Osteoblast (primary cell): ENCODE results near the gene TDRKH. TPM values are rescaled to one million over a fixed set of nuclear protein-coding genes. Genes with fewer than 3 reads are reported as not detected.

Source experiments
- DNase-seq: peaks from one replicate; pipeline ENCODE4 v3.0.0; 2011; ENCODE audit warnings: low spot score, mixed read lengths; ENCODE audit not compliant: insufficient read length; ENCODE audit errors: missing footprints
- H2AFZ ChIP-seq: 2 replicates; pipeline ENCODE4 v1.6.0; 2011; ENCODE audit warnings: mild to moderate bottlenecking, low read length
- H3K27ac ChIP-seq: 2 replicates; pipeline ENCODE4 v1.5.1; 2011; ENCODE audit warnings: mild to moderate bottlenecking, low read depth, low read length, moderate library complexity
- H3K27me3 ChIP-seq: 2 replicates; pipeline ENCODE4 v1.6.0; 2012; ENCODE audit warnings: mild to moderate bottlenecking, control low read depth, inconsistent platforms, low read length, moderate library complexity; ENCODE audit not compliant: insufficient read depth
- H3K36me3 ChIP-seq: 2 replicates; pipeline ENCODE4 v1.5.1; 2011; ENCODE audit warnings: mild to moderate bottlenecking, low read length, control low read depth, moderate library complexity; ENCODE audit not compliant: insufficient read depth
- H3K4me1 ChIP-seq: 2 replicates; pipeline ENCODE4 v1.5.1; 2011; ENCODE audit warnings: mild to moderate bottlenecking, low read length, control low read depth, moderate library complexity; ENCODE audit not compliant: insufficient read depth
- H3K4me2 ChIP-seq: 2 replicates; pipeline ENCODE4 v1.6.0; 2011; ENCODE audit warnings: mild to moderate bottlenecking, low read length; ENCODE audit not compliant: insufficient read depth
- H3K4me3 ChIP-seq: fragments of 200-600 bp; sonication (generic); 3 replicates; pipeline ENCODE4 v1.5.1; 2012; ENCODE audit warnings: mild to moderate bottlenecking, low read length, inconsistent platforms; ENCODE audit not compliant: insufficient read depth
- H3K79me2 ChIP-seq: 2 replicates; pipeline ENCODE4 v1.6.0; 2012; ENCODE audit warnings: mild to moderate bottlenecking, low read length, control low read depth, inconsistent platforms; ENCODE audit not compliant: insufficient read depth
- H3K9me3 ChIP-seq: 2 replicates; pipeline ENCODE4 v1.5.1; 2011; ENCODE audit warnings: low read depth, low read length, control low read depth
- H4K20me1 ChIP-seq: 2 replicates; pipeline ENCODE4 v1.6.0; 2012; ENCODE audit warnings: mild to moderate bottlenecking, low read length, control low read depth; ENCODE audit not compliant: insufficient read depth
- CTCF ChIP-seq: IDR thresholded peaks from 2 replicates; pipeline ENCODE4 v1.5.1; 2011; ENCODE audit warnings: mild to moderate bottlenecking, low read depth, low read length, moderate library complexity; ENCODE audit errors: extremely low read depth
- small RNA-seq: library from RNA; depleted of rRNA; stranded (forward); fragments of <200 nt; gene quantifications from one replicate; pipeline ENCODE3, GENCODE V24; 2012
- total RNA-seq: library from RNA; depleted of rRNA; stranded (reverse); fragments of >200 nt; gene quantifications from 2 replicates; pipeline ENCODE4 v1.2.3, GENCODE V29; 2012

Gene TDRKH
- total RNA-seq, 1 donor = 1.1 TPM

- TF ChIP-seq CTCF = no peak
These were observed 60.9 kb downstream of the TDRKH start for GRCh38 chr1:151729157-151729965.

GRCh38 chr1:151728151-151729054 is 61.9 kb downstream of the TDRKH start:
- TF ChIP-seq CTCF = no peak
- Histone ChIP-seq H3K79me2 (no peaks in the 10 kb centered on the region), H3K9me3 (no peaks in the 10 kb centered on the region), H2AFZ (peak overlapping the region; percentile 62), H3K27ac (no peak overlapping the region), H3K36me3 (no peaks in the 10 kb centered on the region), H3K27me3 (peaks cover 44% of the 10 kb centered on the region), H3K4me2 (peak overlapping the region; percentile 76), H3K4me3 (peak overlapping the region; percentile 62), H3K4me1 (peaks cover 7% of the 10 kb centered on the region), H4K20me1 (no peaks in the 10 kb centered on the region)
- peak; percentile 85 for DNase-seq

More at GRCh38 chr1:151729157-151729965, 60.9 kb downstream of the TDRKH start:
- H3K27ac ChIP-seq = no peak overlapping the region
- peaks cover 7% of the 10 kb centered on the region for H3K4me1 ChIP-seq
- DNase-seq = no peak
- H4K20me1 ChIP-seq = no peaks in the 10 kb centered on the region
- H3K4me2 ChIP-seq = no peak overlapping the region
- H2AFZ ChIP-seq = no peak overlapping the region
- no peaks in the 10 kb centered on the region for H3K9me3 ChIP-seq
- H3K36me3 ChIP-seq = no peaks in the 10 kb centered on the region
- H3K79me2 ChIP-seq = no peaks in the 10 kb centered on the region
- H3K27me3 ChIP-seq = peaks cover 34% of the 10 kb centered on the region
- no peak overlapping the region for H3K4me3 ChIP-seq

GRCh38 chr1:151723726-151724370 is 66.5 kb downstream of the TDRKH start:
- no peak for DNase-seq

More at GRCh38 chr1:151723726-151724370, 66.5 kb downstream of the TDRKH start:
- Histone ChIP-seq H2AFZ (no peak overlapping the region), H3K27me3 (peaks cover 45% of the 10 kb centered on the region), H3K36me3 (no peaks in the 10 kb centered on the region), H3K9me3 (no peaks in the 10 kb centered on the region), H3K27ac (no peak overlapping the region), H3K4me1 (peaks cover 22% of the 10 kb centered on the region), H4K20me1 (no peaks in the 10 kb centered on the region), H3K4me2 (no peak overlapping the region), H3K79me2 (no peaks in the 10 kb centered on the region), H3K4me3 (no peak overlapping the region)
- TF ChIP-seq CTCF = no peak

Small RNA genes lying within 50 kb of the gene (small RNA-seq; reads per million reads assigned to genes)
- not detected for gene RNU6-662P

Other genes with a start within 250 kb of the TDRKH start
- gene SNX27, start 178.4 kb downstream of the TDRKH start, total RNA-seq = 23.5 and 25.6 TPM in 2 replicates
- gene CELF3, start 73.7 kb downstream of the TDRKH start, total RNA-seq = not detected in 2 replicates
- not detected in 2 replicates for gene RIIAD1, start 69.0 kb downstream of the TDRKH start, total RNA-seq
- 68.4 and 73.8 TPM in 2 replicates for gene MRPL9, start 27.0 kb downstream of the TDRKH start, total RNA-seq
- not detected in 2 replicates for gene LINGO4, start 14.9 kb upstream of the TDRKH start, total RNA-seq
- not detected in 2 replicates for gene RORC, start 41.3 kb upstream of the TDRKH start, total RNA-seq
- not detected in 2 replicates for gene C2CD4D, start 49.3 kb upstream of the TDRKH start, total RNA-seq
- not detected in 2 replicates for gene THEM5, start 63.2 kb upstream of the TDRKH start, total RNA-seq
- 9.8 and 13.8 TPM in 2 replicates for gene THEM4, start 119.0 kb upstream of the TDRKH start, total RNA-seq
- 103 and 116 TPM in 2 replicates for gene S100A10, start 203.4 kb upstream of the TDRKH start, total RNA-seq
- 142 and 167 TPM in 2 replicates for gene S100A11, start 246.5 kb upstream of the TDRKH start, total RNA-seq